CD14-positive monocyte (primary cell): ENCODE data around the gene PECR. TPM values are rescaled to one million over a fixed set of nuclear protein-coding genes. Genes with fewer than 3 reads are reported as not detected.

ENCODE experiments used
- DNase-seq, 3 donors: peaks; one replicate each; pipeline ENCODE4 v3.0.0-alpha.2; 2011 to 2022
- H2AFZ ChIP-seq: 2 replicates; pipeline ENCODE4 v1.6.0; 2012; ENCODE audit warnings: mild to moderate bottlenecking, low read depth, low read length, inconsistent platforms; ENCODE audit not compliant: insufficient read depth, poor library complexity, severe bottlenecking
- H3K27ac ChIP-seq, 2 donors: 1 replicate in 1 of 2; 2 replicates in 1 of 2; pipeline ENCODE4 v1.5.1; 2012 to 2013; ENCODE audit warnings: low read length in 2 of 2, control low read depth in 1 of 2, inconsistent platforms in 1 of 2, low read depth in 1 of 2, mild to moderate bottlenecking in 1 of 2
- H3K27me3 ChIP-seq, 2 donors: one replicate each; pipeline versions ENCODE4 v1.6.0 to v1.6.1; 2011 to 2013; ENCODE audit warnings: low read length in 2 of 2; ENCODE audit not compliant: control insufficient read depth in 2 of 2, insufficient read depth in 2 of 2
- H3K36me3 ChIP-seq, 2 donors: replicated peaks in 1 of 2; 1 replicate in 1 of 2; 2 replicates in 1 of 2; pipeline versions ENCODE4 v1.5.1 to v1.6.1; 2012 to 2013; ENCODE audit warnings: low read length in 2 of 2, control low read depth in 1 of 2, inconsistent platforms in 1 of 2, mild to moderate bottlenecking in 1 of 2; ENCODE audit not compliant: insufficient read depth in 2 of 2, control insufficient read depth in 1 of 2
- H3K4me1 ChIP-seq, 2 donors: 1 replicate in 1 of 2; 2 replicates in 1 of 2; pipeline versions ENCODE4 v1.5.1 to v1.6.1; 2012 to 2013; ENCODE audit warnings: low read length in 2 of 2, control low read depth in 1 of 2, inconsistent platforms in 1 of 2, mild to moderate bottlenecking in 1 of 2, moderate library complexity in 1 of 2; ENCODE audit not compliant: insufficient read depth in 2 of 2, control insufficient read depth in 1 of 2
- H3K4me2 ChIP-seq: replicated peaks from 2 replicates; pipeline ENCODE3; 2012; ENCODE audit warnings: low read length, moderate library complexity, mild to moderate bottlenecking; ENCODE audit not compliant: poor library complexity, severe bottlenecking; ENCODE audit errors: extremely low read depth
- H3K4me3 ChIP-seq, 3 experiments: fragments of 200-600 bp in 1 of 3; sonication (generic) in 1 of 3; replicated peaks in 1 of 3; 1 replicate in 2 of 3; 2 replicates in 1 of 3; pipeline ENCODE4 v1.5.1; 2011 to 2013; ENCODE audit warnings: low read length in 3 of 3, mild to moderate bottlenecking in 3 of 3, control low read depth in 2 of 3, low read depth in 2 of 3, inconsistent platforms in 1 of 3, moderate library complexity in 1 of 3
- H3K79me2 ChIP-seq: 2 replicates; pipeline ENCODE4 v1.6.0; 2012; ENCODE audit warnings: mild to moderate bottlenecking, control low read depth, inconsistent platforms, low read length, moderate library complexity; ENCODE audit not compliant: insufficient read depth
- H3K9ac ChIP-seq: 2 replicates; pipeline ENCODE4 v1.6.0; 2017; ENCODE audit warnings: low read length, mild to moderate bottlenecking; ENCODE audit not compliant: insufficient read depth, poor library complexity, severe bottlenecking
- H3K9me3 ChIP-seq, 2 donors: replicated peaks in 1 of 2; 1 replicate in 1 of 2; 2 replicates in 1 of 2; pipeline versions ENCODE4 v1.5.1 to v1.6.1; 2012 to 2013; ENCODE audit warnings: low read length in 2 of 2, control low read depth in 1 of 2; ENCODE audit not compliant: control insufficient read depth in 1 of 2, insufficient read depth in 1 of 2
- H4K20me1 ChIP-seq: 2 replicates; pipeline ENCODE4 v1.6.0; 2012; ENCODE audit warnings: mild to moderate bottlenecking, low read length, control low read depth, moderate library complexity; ENCODE audit not compliant: insufficient read depth
- H3K27ac Mint-ChIP-seq, 7 donors: one replicate each; pipeline ENCODE4 v1.8.0; 2020; ENCODE audit warnings: mild to moderate bottlenecking in 7 of 7, mixed read lengths in 7 of 7, moderate library complexity in 6 of 7, inconsistent platforms in 2 of 7
- H3K27me3 Mint-ChIP-seq, 3 donors: one replicate each; pipeline ENCODE4 v1.8.0; 2021 to 2022; ENCODE audit warnings: low read depth in 3 of 3, mild to moderate bottlenecking in 3 of 3, mixed read lengths in 3 of 3, moderate library complexity in 3 of 3, inconsistent platforms in 1 of 3
- H3K36me3 Mint-ChIP-seq, 2 donors: one replicate each; pipeline ENCODE4 v1.8.0; 2020; ENCODE audit warnings: mixed read lengths in 2 of 2, inconsistent platforms in 1 of 2, mild to moderate bottlenecking in 1 of 2
- H3K4me1 Mint-ChIP-seq: one replicate; pipeline ENCODE4 v1.8.0; 2020; ENCODE audit warnings: mild to moderate bottlenecking, mixed read lengths
- H3K4me3 Mint-ChIP-seq, 2 donors: one replicate each; pipeline ENCODE4 v1.8.0; 2020; ENCODE audit warnings: mild to moderate bottlenecking in 2 of 2, mixed read lengths in 2 of 2, moderate library complexity in 1 of 2
- H3K9me3 Mint-ChIP-seq, 7 donors: one replicate each; pipeline ENCODE4 v1.8.0; 2020 to 2022; ENCODE audit warnings: mixed read lengths in 7 of 7, mild to moderate bottlenecking in 6 of 7, moderate library complexity in 6 of 7, inconsistent platforms in 2 of 7
- WGBS: methylation state at CpG from one replicate; pipeline ENCODE4 v1.1.5; 2013; ENCODE audit warnings: missing lambda C conversion rate; ENCODE audit not compliant: insufficient coverage; 5-methylcytosine and 5-hydroxymethylcytosine counted together
- intact Hi-C, 2 donors: fragments of 100-400 bp; cut with micrococcal nuclease; formaldehyde crosslinking; loops; one replicate each; pipeline versions ENCODE4 v1.15.0 to v1.15.1; 2023
- polyA plus RNA-seq, 3 donors: library from polyadenylated mRNA; depleted of rRNA in 1 of 3; unstranded in 2 of 3; stranded (reverse) in 1 of 3; fragments of 300-500 nt in 2 of 3; fragments of >200 nt in 1 of 3; fragmentation: Illumina TruSeq in 2 of 3; gene quantifications; 1 replicate in 2 of 3; 2 replicates in 1 of 3; pipeline ENCODE4 v1.2.3, GENCODE V29; 2012 to 2021
- TF ChIP-seq, protein P1 (sequence below): fragments of 200-600 bp; IDR thresholded peaks from one replicate; pipeline ENCODE4 v1.8.0; 2022; ENCODE audit warnings: antibody characterized with exemption, mild to moderate bottlenecking

PECR gene
- polyA plus RNA-seq, 3 donors: 7.4 to 16.9 (median 12.3) TPM

DNA sequence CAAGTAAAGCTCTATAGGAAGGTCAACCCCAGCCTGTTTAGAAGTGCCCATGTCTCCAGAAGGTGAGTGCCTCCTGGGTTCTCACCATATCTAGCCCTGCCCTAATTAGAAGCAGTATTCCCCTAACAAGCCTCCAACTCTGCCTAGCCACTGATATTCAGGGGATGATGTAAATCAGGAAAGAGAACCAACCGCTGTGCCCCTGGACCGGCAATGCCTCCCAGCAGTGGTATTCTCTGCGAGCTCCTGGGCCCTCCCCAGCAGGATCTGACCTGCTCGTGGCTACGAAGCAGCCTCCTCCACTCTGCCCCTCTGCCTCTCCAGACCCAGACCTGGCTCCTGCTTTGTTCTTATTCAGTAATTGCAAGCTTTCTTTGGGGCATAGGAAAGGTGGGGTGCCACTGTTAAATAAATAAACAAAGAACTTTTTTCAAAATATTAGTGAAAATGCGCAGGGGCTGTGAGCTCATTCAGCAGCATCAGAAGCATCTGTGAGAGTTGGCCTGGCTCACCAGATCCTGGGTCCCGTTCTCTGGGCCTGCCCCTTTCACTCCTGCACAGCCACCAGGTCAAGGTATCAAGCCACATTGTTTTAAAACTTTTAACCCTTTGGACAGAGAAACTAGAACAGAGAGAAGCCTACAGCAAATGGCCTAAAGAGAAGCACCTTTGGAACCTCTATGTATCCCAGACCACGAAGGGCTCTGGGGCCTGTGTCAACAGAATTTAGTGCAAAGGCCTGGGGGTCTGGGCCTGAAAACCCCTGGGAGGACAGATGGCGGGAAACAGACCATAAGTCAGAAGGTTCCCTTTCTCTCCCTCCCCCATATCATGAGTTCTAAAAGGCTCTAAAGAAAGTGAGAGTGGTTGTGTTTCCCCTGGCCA is 80.2 kb downstream of the PECR start:
- no peak for DNase-seq
- Histone ChIP-seq H3K27me3 (no peaks in the 10 kb centered on the region), H3K36me3 (no peaks in the 10 kb centered on the region), H3K27ac (no peak overlapping the region), H3K4me3 (no peak overlapping the region), H3K9me3 (no peaks in the 10 kb centered on the region), H3K79me2 (no peaks in the 10 kb centered on the region), H3K4me1 (peaks cover 7 to 14% of the 10 kb centered on the region in 2 donors), H2AFZ (no peak overlapping the region), H3K4me2 (no peak overlapping the region), H4K20me1 (no peaks in the 10 kb centered on the region), H3K9ac (no peak overlapping the region)
- intact Hi-C loops: no loop called here
- Mint-ChIP-seq H3K4me1 (peaks cover 28% of the 10 kb centered on the region), H3K4me3 (no peak overlapping the region), H3K36me3 (peaks cover 3 to 14% of the 10 kb centered on the region in 2 donors), H3K27ac (peak overlapping the region in 1 of 7 donors; percentile 28), H3K9me3 (peaks cover 0 to 1% (median 0%) of the 10 kb centered on the region in 7 donors), H3K27me3 (peaks cover 0 to 3% (median 2%) of the 10 kb centered on the region in 3 donors)
- 37% methylated on average over 3 of the region's 9 CpGs for WGBS
- TF ChIP-seq, protein P1, sequence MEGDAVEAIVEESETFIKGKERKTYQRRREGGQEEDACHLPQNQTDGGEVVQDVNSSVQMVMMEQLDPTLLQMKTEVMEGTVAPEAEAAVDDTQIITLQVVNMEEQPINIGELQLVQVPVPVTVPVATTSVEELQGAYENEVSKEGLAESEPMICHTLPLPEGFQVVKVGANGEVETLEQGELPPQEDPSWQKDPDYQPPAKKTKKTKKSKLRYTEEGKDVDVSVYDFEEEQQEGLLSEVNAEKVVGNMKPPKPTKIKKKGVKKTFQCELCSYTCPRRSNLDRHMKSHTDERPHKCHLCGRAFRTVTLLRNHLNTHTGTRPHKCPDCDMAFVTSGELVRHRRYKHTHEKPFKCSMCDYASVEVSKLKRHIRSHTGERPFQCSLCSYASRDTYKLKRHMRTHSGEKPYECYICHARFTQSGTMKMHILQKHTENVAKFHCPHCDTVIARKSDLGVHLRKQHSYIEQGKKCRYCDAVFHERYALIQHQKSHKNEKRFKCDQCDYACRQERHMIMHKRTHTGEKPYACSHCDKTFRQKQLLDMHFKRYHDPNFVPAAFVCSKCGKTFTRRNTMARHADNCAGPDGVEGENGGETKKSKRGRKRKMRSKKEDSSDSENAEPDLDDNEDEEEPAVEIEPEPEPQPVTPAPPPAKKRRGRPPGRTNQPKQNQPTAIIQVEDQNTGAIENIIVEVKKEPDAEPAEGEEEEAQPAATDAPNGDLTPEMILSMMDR: no peak

DNA sequence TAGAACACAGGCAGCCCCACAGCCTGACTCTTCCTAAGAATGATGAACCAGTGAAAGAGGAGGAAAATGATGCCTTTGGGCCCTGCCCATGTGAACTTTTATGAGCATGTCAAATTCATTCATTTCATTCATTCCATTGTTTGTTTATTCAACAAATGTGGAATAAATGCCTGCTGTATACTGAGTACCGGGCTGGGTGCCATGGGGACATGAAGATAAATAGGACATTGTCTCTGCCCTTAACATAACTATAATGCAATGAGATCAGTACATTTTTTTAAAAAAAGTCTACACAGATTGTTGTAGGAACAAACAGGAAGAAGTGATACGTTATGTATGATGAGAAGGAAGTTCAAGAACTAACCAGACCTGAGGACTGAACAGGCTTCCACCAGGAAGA is 83.0 kb downstream of the PECR start:
- H3K79me2 ChIP-seq: no peaks in the 10 kb centered on the region
- peaks cover 17% of the 10 kb centered on the region for H3K4me1 Mint-ChIP-seq
- H3K4me2 ChIP-seq: no peak overlapping the region
- no peaks in the 10 kb centered on the region for H3K27me3 ChIP-seq
- no peak overlapping the region for H3K4me3 Mint-ChIP-seq
- TF ChIP-seq, protein P1: no peak
- intact Hi-C loops: no loop called here
- peaks cover 2 to 5% of the 10 kb centered on the region in 2 donors for H3K4me1 ChIP-seq
- WGBS: 0% methylated on average over 1 of the region's 2 CpGs
- no peak overlapping the region for H3K9ac ChIP-seq
- peaks cover 19% of the 10 kb centered on the region in 2 donors for H3K36me3 Mint-ChIP-seq
- H2AFZ ChIP-seq: no peak overlapping the region
- no peak for DNase-seq
- no peak overlapping the region for H3K27ac Mint-ChIP-seq
- H3K36me3 ChIP-seq: peaks cover 0 to 8% of the 10 kb centered on the region in 2 donors
- no peaks in the 10 kb centered on the region for H4K20me1 ChIP-seq
- H3K27me3 Mint-ChIP-seq: no peaks in the 10 kb centered on the region
- no peak overlapping the region for H3K4me3 ChIP-seq
- no peaks in the 10 kb centered on the region for H3K9me3 ChIP-seq
- H3K27ac ChIP-seq: no peak overlapping the region
- H3K9me3 Mint-ChIP-seq: peaks cover 0 to 4% (median 1%) of the 10 kb centered on the region in 7 donors
